ENCODE data around the gene ANO2.

The ANO2 gene

DNA sequence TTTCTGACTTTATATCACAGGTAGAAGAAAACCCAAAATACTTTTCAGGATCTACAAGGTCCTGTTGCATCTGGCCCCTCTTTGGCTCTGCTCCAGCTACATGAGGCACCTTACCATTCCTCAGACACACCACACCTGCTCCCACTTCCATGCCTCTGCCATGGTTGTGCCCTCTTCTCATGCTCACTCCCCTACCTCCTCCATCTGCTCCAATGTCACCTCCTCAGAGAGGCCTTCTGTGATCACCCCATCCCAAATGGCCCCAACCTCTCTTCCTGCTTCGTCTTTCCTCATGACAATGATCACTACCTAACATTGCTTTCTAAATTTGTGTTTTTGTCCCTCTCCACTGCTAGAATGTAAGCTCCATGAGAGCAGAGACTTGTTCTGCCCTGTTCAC, 174.3 kb downstream of the ANO2 start:
- no peak for DNase-seq

DNA sequence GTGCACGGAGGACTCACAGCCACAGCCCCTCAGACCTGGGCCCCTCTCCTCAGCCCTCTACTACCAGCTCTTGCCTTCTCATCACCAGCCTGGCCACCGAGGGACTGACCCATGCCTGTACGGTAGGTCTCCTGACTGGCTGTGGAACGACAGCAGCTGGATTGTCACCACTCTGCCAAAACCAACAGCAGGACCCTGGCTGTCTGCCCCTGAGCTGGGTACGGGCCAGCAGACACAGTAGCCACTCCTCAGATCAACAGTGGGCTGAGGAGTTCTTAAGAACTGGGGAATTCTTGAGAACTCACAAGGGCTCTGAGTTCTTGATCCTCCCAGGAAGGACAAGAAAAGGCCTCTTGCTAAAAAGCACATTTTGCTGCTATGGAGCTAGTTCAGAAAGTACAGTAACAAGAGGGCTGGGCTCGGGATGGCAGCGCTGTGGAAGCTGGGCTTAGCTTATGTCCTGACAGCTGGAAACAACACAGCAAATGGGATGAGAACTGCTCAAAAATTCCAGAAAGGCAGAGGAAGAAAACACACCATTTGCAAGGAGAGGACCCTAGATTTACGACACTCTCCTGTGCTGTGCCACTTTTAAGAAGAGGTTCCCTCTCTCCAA, 176.4 kb downstream of the ANO2 start:
- DNase-seq, result no peak

DNA sequence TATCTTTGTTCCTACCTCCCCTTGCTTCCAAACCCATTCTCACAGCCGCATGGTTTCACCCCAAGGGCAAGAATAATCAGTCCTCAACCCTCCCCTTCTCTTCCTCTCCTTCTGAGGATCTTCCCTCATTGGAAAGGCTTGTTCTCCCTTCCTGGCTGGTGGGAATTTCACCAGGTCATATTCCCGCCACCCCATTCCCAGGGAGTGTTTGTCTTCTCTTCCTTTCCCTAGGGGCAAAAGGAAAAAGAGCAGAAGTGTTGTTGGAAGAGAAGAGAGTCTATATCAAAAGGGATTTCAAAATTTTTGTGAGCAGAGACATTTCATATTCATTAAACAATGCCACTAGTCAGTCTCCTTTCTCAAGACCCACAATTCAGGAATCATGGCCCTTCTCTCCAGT, 176.9 kb downstream of the ANO2 start:
- no peak for DNase-seq

DNA sequence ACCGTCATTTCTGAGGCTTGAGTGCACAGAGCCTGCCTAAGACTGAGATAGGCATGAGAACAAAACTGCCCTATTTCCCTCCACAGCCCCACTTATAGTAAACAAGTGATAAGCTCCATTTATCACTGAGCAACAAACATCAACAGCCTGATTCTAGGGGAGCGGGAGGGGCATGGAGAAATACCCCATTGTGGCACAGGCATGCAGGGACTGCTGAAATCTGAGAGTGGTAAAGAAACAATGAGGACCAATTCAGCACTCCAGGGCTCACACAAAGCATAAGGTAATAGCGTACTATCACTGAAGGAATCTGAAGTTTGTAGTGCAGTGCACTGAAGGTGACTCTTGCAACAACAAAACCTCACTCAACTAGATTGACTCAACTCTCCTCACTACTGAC, 186.7 kb downstream of the ANO2 start:
- no peak for DNase-seq

GRCh38 chr12:5756338-5756842, 188.7 kb downstream of the ANO2 start:
- no peak for DNase-seq

DNA sequence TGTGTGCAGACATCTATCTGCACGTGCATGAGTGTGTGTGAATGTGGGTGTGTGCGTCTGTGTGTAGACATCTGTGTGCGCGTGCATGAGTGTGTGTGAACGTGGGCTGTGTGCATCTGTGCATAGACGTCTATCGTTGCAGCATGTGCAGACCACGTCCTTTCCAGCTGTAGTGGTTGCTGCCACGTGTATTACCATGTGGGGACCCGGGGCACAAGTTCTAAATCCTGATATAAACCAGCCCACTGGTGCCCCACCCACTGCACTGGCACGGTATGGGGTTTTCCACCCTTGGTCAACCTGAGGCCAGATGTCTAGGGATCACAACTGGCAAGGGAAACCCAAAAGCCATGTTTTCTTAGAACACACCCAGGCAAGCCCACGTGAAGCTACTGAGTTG, 197.0 kb downstream of the ANO2 start:
- no peak for DNase-seq

DNA sequence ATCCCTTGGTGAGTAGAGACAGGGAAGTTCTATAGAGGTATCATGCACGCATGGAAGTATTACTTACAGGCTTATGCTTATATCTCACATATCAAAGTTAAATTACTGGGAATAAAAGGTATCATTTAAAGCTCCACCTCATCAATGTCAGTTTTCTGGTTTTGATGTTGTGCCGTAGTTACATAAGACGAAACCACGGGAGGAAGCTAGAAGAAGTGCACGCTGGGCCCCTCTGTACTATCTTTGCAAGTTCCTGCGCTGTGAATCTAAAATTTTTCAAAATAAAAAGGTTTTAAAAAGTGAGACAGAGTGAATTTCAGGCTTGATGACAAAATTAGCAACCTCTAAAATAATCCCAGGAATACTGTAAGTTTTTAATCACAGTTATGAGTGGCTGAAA, 198.1 kb downstream of the ANO2 start:
- no peak for DNase-seq

GRCh38 chr12:5746036-5746908, 198.8 kb downstream of the ANO2 start:
- no peak for DNase-seq

GRCh38 chr12:5745251-5745888, 199.7 kb downstream of the ANO2 start:
- no peak for DNase-seq

- no peak for DNase-seq
Observed at GRCh38 chr12:5742258-5742657, 202.8 kb downstream of the ANO2 start.

- no peak for DNase-seq
Observed at GRCh38 chr12:5739917-5740316, 205.1 kb downstream of the ANO2 start.

GRCh38 chr12:5737778-5738177, 207.3 kb downstream of the ANO2 start:
- no peak for DNase-seq

DNA sequence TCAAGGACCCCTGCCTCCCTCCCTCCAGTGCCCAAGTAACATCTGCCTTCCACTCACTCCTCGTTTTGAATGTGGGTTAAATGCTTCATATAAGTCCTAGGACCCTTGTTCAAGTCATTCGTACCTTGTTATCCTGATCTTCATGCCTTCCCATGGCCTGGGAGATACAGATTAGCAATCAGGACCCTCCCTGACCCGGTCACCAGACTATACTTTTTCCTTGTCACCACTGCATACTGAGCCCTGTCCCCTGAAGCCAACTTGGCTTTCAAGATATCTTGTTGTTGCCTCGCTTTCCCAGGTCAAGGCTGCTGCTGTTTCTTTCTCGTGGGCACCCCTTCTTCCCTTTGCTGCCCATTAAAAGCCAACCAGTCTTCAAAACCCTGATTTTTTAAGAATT, 208.5 kb downstream of the ANO2 start:
- no peak for DNase-seq

DNA sequence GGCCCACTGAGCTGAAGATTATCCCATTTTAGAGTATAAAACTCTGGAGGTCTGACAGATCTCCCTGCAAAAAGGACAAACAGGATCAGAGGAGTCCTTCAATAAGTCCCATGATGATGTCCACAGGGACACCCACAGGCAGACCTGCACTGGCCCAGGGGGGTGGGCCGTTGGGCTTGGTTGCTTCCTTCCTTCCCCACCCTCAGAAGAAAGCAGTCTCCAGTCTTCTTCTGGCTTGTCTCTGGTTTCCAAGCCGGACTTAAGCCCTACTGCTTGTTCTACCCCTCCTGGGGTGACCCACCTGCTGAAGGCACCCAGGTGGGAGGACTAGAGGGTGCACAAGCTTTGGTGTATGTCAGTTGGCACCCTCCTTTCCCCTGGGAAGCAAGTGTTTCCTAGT, 209.0 kb downstream of the ANO2 start:
- no peak for DNase-seq

- DNase-seq, result no peak
Observed at GRCh38 chr12:5733916-5734315, 211.1 kb downstream of the ANO2 start.

DNA sequence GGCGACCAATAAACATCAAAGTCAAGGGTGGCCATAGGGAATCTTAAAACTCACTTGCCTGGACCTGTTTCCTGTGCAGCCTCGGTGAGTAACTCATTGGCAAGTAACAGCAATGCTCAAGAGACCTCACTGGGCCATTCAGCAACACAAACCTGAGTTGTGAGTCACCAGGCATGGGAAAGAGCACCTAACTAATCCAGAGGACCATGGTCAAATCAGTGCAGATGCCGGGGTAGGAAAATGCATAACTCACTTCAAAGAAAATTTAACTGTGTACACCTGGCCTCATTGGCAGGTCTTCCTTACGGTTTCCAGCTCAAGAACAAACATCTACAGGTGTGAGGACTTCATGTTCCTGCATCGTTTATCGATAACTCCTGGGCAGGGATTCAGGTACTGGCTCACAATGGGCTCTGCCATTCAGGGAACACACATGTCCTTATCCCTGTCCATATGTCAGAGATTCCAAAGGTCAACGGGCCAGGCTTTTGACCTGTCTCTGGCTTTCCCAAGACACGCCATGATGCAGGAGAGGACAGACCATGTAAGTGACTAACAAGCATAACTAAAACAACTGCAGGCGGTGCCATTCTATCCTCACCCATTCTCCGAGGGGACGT, 211.8 kb downstream of the ANO2 start:
- DNase-seq, result no peak

DNA sequence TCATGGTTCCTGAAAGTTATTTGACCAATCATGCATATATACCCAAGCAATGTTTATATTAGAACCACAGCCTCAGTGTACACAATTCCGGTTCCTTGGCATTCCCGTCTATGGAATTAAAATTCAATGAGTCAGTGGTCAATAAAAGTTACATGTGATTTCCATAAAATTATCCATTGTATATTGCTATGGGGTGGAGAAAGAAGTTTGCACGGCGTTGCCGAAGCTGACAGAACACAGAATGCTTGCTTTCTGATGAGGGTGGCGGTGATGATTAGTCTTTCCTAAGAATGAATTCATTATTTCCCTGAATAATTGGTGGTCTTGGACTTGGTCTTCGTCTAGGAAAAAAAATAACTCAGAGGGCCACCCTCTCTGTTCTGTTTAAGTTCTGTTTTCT, 214.1 kb downstream of the ANO2 start:
- no peak for DNase-seq

DNA sequence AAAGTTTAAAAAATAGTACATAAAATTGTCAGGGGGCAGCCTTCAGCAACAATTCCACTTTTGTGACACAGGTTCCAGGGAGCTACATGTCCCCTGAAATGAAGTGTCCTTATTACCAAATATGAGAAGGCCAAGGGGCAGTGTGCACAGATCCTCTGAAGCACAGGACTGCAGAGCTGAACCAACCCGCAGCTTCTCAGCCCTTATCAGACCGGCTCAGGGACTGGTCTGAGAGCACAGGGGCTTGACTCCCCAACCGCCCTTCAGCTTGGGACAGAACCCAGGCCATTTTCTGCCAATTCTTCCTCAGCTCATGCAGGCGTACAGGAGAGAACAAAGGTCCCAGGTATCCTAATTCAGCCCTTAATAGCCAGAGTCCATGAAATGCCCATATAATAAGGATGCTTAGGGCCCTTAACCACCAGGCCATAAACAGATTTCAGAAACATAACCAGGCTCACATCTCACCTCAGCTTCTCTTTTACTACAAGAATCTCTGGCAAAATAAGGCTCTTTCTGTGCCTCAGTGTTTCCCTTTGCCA, 221.3 kb downstream of the ANO2 start:
- no peak for DNase-seq

GRCh38 chr12:5723071-5723470, 222.0 kb downstream of the ANO2 start:
- DNase-seq, result no peak

GRCh38 chr12:5720381-5721005, 224.6 kb downstream of the ANO2 start:
- no peak for DNase-seq

DNA sequence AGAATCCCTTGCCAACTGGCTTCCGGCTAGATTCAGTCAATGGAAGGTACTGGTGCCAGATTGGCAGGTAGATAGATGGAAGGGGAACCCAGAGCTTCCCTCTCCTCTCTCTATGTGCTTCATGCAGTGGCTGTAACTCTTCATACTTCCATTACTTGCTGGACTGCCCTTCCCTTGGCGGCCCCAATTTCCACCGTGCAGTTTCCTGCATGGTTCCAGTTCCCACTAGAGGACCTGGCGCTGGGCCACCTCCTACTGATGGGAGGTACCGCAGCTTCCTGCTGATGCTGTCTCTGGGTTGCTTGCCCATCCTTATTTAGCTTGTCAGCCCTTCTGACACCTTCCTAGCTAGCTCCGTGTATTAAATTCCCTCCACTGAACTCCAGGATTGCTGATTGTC, 226.4 kb downstream of the ANO2 start:
- no peak for DNase-seq

GRCh38 chr12:5718073-5718472, 227.0 kb downstream of the ANO2 start:
- no peak for DNase-seq

GRCh38 chr12:5716976-5717375, 228.1 kb downstream of the ANO2 start:
- no peak for DNase-seq

Measured in cortex of kidney (tissue), 1 donor.